Right lobe of liver (tissue), 4 donors: ENCODE measurements around the gene SLC11A1.

Experiments used
- CTCF ChIP-seq, 4 donors: fragments of 200-600 bp in 3 of 4; fragments of 450-650 bp in 1 of 4; IDR thresholded peaks; one replicate each; pipeline versions ENCODE4 v1.5.1 to v1.8.0; 2016 to 2022; ENCODE audit warnings: antibody characterized with exemption in 4 of 4, mild to moderate bottlenecking in 2 of 4
- POLR2A ChIP-seq: fragments of 450-650 bp; IDR thresholded peaks from one replicate; pipeline ENCODE4 v1.6.1; 2017; ENCODE audit warnings: antibody characterized with exemption, mild to moderate bottlenecking
- donor health status: DM: no; HTN: no; CAD: no.
- donor health status: DM: no; HTN: no; CAD: no.
- donor health status: DM: no; HTN: yes; CAD: no.

- TF ChIP-seq CTCF (IDR thresholded peaks at IDR 0.05) (no peak), POLR2A (no peak)
Measured at GRCh38 chr2:218344755-218345417, 37.2 kb upstream of the SLC11A1 start.
